Fibroblast of skin of right quadriceps (primary cell): Measurements from ENCODE around the gene SLC22A4.

Experiments
- DNase-seq: peaks from one replicate; pipeline ENCODE4 v3.0.0-alpha.2; 2013

The SLC22A4 gene

GRCh38 chr5:132293992-132294727, at the start of gene SLC22A4:
SLC22A4 (plus strand) TSS chr5:132294394; CDS start chr5:132294617, 223 bp downstream.
- DNase-seq, result peak; percentile 97

DNA sequence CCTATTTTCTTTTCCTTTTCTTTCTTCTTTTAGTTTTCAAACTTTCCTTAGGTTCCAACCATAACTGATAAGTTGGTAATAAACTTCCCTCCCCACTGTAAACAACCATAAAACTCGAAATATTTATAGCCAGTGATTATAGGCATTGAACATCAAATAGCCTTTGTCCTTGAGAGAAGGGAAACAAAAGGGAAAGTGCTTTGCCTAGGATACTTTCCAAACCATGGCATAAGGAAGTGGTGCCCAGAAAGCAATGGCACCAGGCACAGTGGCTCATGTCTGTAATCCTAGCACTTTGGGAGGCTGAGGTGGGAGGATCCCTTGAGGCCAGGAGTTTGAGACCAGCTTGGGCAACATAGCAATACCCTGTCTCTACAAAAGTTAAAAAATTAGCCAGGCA, 48.6 kb upstream of the SLC22A4 start:
- no peak for DNase-seq

DNA sequence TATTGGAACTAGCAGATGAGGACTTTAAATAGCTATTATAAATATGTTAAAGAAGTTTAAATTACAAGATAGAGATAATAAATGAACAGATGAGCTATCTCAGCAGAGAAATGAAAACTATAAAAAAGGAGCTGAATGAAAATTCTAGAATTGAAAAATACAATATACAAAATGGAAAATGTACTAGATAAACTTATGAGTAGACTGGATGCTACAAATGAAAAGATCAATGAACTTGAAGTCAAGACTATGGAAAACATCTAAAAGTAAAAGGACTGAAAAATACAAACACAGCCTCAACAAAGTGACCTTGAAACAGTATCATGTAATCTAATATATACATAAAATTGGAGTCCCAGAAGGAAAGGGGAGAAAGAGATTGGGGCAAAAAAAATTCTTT, 47.4 kb upstream of the SLC22A4 start:
- no peak for DNase-seq

GRCh38 chr5:132250547-132250946, 43.6 kb upstream of the SLC22A4 start:
- no peak for DNase-seq

DNA sequence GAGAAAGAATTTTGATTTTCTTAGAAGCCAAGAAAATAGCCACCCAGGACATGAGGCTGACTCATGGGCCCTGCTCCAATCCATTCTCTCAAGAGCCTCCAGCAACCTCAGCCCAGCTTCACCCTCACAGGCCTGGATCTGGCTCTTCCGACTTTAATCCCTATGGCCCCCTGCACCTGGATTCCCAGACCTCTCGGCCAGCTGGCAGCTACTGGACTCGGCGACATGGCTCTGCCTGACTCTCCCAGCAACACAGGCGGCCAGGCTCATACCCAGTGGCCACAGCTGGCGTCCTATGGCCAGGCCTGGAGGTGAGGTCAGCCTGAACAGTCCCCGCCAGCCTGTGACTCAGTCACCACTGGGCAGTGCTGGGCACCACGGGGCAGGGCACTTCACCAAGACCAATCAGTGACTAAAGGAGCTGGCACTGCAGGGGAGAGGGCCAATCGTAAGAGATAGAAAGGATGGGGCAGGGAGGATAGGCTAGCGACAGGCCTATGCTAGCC, 42.9 kb upstream of the SLC22A4 start:
- no peak for DNase-seq

GRCh38 chr5:132253008-132253441, 41.2 kb upstream of the SLC22A4 start:
- no peak for DNase-seq

DNA sequence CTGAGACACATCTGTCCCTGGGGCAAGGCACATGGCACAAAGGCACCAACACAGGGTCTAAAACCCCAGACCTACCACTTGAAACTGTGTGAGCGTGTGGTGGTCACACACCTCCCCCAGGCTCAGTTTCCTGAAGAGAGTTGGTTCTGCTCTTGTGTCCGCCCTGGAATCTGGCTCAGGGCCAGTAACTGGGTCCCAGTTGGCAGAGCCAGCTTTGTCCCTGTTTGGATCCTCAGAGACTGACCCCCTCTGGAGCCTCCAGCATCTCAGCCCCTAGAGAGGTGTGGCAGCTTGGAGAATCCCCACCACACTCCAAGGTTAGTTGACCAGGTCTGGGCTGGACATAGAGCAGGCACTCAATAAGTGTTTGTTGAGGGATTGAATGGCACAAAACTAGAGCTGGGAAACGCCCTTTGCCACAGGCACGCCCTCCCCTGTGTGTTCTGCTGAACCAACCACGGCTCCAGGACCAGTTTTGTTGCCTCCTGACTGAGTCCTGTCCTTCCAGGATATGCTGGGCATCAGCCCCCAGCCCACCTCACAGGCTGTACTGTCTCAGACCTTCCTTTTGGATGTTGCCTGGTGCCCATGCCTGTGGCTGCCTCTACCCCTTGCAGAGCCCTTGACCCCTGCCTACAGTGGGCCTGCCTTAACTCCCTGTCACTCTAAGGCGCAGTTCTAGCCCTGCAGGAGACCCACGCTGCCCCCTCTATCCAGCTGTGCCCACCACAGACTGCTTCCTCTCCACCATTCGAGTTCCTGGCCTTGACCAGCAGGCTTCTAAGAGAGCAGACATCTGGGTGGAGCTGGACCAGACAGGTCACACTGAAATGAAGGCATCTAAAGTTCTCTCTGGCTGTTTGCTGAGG, 40.5 kb upstream of the SLC22A4 start:
- no peak for DNase-seq

GRCh38 chr5:132254321-132254977, 39.7 kb upstream of the SLC22A4 start:
- no peak for DNase-seq

- no peak for DNase-seq
Measured at GRCh38 chr5:132256086-132256782, 38.0 kb upstream of the SLC22A4 start.

DNA sequence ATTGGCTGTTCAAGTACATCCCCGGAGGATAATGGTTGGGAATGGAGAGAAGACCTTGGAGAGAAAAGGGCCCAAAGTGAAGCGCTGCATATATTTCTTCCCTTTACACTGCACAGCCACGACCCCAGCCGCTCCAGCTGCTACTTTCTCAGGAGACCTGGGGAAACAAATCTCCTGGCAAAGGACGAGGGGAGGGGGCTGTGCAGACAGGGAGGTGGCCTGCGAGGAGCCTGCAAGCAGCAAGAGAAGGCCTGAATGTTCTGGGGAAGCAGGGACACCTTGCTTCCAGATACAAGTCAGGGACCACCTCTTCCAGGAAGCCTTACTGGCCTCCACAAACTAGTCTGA, 37.4 kb upstream of the SLC22A4 start:
- DNase-seq, result no peak

DNA sequence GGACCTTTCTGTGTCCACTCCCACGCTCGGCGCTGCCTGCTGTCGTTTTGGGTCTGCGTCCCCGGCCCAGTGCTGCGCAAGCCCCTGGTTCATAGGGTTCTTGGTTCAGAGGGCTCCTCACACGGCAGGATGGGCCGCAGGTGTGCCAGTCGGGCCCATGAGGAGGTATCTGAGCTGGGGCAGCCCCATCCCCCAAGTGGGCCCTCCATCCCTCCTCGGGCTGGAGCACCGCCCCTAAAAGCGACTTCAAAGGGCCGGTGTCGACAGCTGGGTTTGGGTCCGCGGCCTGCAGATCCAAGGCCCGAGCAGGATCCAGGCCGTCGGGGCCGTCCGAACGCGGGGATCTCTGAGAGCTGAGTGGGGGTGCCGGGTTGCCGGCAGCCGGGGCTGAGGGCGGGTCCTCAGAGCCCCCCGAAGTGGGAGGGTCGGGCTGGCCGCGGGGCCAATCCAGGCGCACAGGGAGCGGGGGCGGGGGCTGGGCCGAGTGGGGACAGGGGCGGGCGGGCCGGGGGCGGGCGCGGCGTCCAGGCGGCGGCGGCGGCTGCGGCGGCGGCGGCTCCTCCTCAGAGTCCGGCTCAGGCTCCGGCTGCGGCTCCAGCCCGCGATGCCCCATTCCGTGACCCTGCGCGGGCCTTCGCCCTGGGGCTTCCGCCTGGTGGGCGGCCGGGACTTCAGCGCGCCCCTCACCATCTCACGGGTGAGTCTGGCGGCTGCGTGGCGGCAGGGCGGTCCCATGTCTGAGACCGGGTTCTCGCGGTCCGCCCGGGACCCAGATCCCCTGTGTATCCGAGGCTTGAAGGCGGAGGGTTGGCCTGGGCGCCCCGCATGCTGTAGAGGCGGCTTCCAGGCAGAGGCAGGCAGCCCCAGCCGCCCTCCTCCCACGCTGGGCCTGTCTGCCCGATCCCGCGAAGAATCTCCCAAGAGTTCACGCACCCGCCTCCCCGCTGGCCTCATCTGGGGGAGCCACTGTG, 36.8 kb upstream of the SLC22A4 start, which contains the start of gene PDLIM4:
TSS of gene PDLIM4 (plus strand) at position 566 of the 971 bp plus-strand sequence. CDS start at position 605, 39 bp downstream.
- DNase-seq, result peak; percentile 62

DNA sequence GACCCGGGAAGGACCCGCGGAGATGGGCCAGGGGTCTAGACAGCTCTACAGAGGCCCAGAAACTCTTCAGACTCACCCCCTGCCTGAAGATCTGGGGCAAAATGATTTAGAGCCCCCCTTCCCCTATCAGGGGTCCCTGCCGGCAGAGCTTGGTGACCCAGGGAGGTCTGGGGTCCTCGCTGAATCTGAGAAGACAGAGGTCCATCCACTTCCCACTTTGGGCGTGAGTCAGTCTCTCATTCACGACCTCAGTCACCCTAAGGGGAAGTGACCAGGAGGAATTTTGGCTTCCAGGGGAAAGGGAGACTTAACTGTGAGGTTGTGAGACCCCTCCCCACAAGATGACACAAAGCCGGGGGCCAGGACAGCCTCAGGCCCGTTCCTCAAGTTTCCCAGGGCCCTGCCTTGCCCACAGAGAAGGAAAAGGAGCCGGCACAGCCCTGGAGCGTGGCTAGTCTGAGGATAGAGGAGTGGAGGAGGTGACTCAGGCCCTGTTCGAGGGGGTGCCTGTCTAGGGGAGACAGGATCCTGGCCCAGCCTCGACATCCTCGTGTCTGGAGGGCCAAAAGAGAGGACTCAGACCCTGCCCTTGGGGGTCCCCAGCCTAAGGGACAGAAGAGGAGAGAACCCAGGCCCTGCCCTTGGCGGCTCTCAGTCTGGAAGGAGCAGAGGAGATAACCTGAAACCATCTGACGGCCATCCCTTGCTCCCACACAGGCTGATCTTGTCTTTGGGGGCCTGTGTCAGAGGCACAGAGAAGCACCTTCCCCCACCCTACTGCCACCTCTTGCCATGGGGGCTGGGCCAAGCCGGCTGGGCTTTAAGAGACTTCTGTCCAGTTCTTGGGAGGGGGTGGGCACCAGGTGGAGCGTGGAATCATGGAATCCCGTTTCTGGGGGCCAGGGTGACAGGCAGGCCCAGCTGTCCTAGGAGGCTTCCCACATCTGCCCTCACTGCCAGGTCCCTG, 35.8 kb upstream of the SLC22A4 start:
- peak; percentile 54 for DNase-seq

GRCh38 chr5:132259069-132259851, 34.9 kb upstream of the SLC22A4 start:
- DNase-seq, result peak; percentile 91

DNA sequence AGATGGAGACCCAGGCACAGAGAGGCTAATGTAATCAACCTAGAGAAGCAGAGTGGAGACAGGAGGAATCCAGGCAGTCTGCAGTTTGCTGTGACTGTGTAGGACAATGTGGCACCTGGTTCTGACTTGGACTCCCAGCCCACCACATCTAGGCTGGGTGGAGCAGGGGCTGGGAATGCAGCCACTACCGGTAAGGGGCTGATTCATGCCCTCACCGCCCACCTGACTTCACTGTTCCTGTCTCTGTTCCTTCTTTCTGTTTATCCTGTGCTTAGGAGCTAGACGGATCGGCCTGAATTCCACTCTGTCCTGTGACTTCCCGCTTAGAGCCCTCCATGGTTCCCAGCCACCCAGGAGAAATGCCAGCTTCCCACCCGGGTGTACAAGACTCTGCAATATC, 34.1 kb upstream of the SLC22A4 start:
- DNase-seq, result no peak

DNA sequence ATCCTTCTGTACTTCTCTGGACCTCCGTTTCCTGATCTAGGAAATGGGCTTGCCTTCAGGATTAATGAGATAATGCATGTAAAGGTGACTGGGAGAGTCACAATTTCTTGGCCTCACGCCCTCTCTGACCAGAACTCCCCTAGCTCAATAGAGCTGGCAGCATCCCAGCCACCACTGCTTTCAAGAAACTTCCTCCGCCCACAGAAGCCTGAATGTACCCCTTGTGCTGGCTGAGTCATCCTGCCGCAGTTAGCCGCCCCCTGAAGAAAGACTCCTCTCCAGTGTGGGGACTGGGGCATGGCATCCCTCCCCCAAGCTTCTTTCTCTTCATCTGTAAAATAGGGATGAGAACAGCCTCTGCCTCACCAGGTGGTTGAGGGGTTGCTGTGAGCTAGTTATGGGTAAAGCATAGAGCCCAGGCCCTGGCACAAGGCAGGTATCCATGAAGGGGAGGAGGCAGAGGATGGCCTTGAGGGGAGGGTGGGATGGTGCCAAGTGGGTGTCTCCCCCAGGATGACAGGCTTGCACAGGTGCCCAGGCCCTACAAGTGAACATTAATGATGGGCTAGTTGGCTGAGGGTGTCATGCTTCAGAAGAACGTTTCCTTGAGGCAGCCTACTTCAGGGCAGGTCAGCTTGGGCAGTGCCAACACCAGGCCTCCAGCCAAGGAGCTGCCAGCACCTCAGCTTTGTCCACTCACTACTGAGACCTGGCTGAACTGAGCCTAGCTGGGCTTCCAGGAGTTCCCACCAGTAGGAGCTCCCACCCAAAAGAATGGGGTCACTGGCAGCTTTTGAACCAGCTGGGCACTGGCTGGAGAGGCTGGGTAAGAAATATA, 33.3 kb upstream of the SLC22A4 start:
- peak; percentile 89 for DNase-seq

- DNase-seq, result no peak
Measured at GRCh38 chr5:132261881-132262845, 32.0 kb upstream of the SLC22A4 start.
